NCI-H2196 (cell line): ENCODE results near the gene MT1E.
"Not testable (repeated sequence)": the region's sequence is repeated elsewhere in the genome, so short reads cannot be mapped to it uniquely, and the experiment has no call there.

Source experiments
- DNase-seq: peaks from one replicate; lab custom pipeline; 2025; ENCODE audit not compliant: unreplicated experiment; lab: John Stamatoyannopoulos, UW

Gene MT1E

GRCh38 chr16:56669005-56669839 lies 43.6 kb downstream of the MT1E start, which contains the start of gene MT1H:
Gene MT1H (plus strand): TSS chr16:56669814. CDS start chr16:56669885, 71 bp downstream.
- no peak for DNase-seq

- DNase-seq: no peak
Observed at GRCh38 chr16:56669840-56670619, 44.4 kb downstream of the MT1E start.

DNA sequence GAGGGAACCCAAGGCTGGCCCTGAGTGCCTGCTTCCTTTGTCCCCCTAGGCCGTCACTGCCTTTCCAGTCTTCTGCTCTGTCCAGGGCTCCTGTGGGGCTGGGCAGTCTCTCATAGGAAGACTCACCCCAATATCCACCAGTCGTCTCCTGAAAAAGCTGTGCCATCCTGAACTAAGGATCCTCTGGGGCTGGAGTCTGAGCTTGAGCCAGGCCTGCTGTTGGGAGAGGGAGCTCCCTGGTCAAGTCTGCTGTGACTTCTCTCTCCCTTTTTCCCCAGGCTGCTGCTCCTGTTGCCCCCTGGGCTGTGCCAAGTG lies 45.0 kb downstream of the MT1E start:
- no peak for DNase-seq

GRCh38 chr16:56671691-56672090 lies 46.1 kb downstream of the MT1E start:
- DNase-seq: not testable (repeated sequence)

DNA sequence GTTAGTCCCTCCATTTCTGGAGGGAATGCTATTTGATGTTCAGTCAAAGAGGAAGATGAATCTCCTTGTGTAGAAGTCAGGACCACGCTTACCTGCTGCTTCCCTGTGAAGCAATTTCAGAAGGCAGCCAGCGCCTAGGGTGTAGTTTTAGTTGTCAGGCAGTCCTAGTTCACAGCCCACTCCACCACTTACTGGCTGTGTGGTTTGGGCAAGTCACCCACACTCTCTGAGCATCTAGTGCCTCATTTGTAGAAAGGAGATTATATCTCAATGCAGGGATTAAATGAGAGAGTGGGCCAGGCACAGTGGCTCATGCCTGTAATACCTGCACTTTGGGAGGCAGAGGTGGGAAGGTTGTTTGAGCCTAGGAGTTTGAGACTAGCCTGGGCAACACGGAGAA lies 46.6 kb downstream of the MT1E start:
- DNase-seq: not testable (repeated sequence)

DNA sequence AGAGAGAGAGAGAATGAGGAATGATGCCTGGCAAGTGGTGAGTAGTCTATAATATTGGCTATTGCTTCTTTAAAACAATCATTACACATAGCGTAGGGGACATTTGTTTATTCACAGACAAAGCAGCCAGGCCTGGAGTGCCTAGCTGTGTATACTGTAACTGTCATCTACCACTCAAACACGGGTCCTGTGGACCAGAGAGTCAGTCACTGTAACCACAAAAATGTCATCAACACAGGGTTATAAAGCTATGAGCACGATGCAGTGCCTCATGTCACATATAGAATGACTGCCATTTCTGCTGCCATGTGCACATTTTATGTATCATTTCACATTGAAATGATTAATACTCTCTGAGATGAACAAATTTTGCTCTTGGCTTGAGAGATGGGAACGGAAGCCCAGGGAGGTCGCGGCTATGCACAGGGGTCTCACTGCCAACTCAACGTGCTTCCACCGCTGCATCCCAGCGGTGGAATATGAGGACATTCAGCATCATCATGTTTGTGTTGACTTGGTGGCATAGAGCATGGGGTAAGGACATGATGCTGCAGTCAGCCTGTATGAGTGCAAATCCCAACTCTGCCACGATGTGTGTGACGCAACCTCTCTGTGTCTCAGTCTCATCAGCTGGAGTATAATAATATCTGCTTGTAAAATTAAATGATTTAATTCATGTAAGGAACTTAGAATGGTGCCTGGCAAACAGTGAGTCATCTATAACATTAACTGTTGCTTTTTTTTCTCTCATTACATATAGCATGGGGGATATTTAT lies 47.4 kb downstream of the MT1E start:
- DNase-seq: no peak

DNA sequence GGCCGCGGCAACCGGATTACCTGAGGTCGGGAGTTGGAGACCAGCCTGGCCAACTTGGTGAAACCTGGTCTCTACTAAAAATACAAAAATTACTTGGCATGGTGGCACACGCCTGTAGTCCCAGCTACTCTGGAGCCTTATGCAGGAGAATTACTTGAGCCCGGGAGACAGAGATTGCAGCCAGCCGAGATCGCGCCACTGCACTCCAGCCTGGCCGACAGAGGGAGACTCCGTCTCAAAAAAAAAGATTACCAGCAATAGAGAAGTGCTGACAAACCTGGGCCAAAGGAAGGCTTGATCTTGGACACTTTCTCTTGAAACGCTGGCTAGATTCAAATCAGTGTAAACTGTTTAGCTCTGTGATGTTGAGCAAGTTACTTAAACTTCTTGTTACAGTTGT lies 48.3 kb downstream of the MT1E start:
- no peak for DNase-seq

DNA sequence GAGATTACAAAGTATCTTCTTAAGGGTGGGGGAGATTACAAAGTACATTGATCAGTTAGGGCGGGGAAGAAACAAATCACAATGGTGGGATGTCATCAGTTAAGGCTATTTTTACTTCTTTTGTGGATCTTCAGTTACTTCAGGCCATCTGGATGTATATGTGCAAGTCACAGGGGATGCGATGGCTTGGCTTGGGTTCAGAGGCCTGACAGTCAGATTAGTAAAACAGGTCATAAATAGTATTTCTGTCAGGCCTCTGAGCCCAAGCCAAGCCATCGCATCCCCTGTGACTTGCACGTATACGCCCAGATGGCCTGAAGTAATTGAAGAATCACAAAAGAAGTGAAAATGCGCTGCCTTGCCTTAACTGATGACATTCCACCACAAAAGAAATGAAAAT lies 49.0 kb downstream of the MT1E start:
- not testable (repeated sequence) for DNase-seq

GRCh38 chr16:56675685-56676210 lies 50.2 kb downstream of the MT1E start:
- DNase-seq: no peak
